HEK293 (cell line): ENCODE data around the gene INAVA.

Experiments
- CTCF ChIA-PET: fragments of 350-600 bp; formaldehyde crosslinking; extraction: SDS; loops from one replicate; lab custom pipeline; 2021; ENCODE audit warnings: antibody characterized with exemption; lab: Yijun Ruan, JAX
- POLR2A ChIA-PET: fragments of 300-600 bp; formaldehyde crosslinking; extraction: SDS; loops from one replicate; lab custom pipeline; 2020; ENCODE audit warnings: antibody characterized with exemption, inconsistent platforms; lab: Yijun Ruan, JAX
- H3K27ac ChIP-seq: fragments of 200-500 bp; sonication (Bioruptor generic); 2 replicates; pipeline ENCODE4 v1.5.1; 2014; ENCODE audit warnings: low read depth, low read length, control low read depth, inconsistent platforms; ENCODE audit errors: extremely low read depth
- H3K36me3 ChIP-seq, 2 experiments: fragments of 200-500 bp in 1 of 2; sonication (Bioruptor generic) in 1 of 2; 1 replicate in 1 of 2; 2 replicates in 1 of 2; pipeline ENCODE4 v1.5.1; 2014 to 2017; ENCODE audit warnings: inconsistent platforms in 2 of 2, low read length in 2 of 2; ENCODE audit not compliant: control insufficient read depth in 2 of 2, insufficient read depth in 1 of 2
- H3K4me1 ChIP-seq: fragments of 200-500 bp; sonication (Bioruptor generic); 2 replicates; pipeline ENCODE4 v1.5.1; 2014; ENCODE audit warnings: mild to moderate bottlenecking, low read length, inconsistent platforms; ENCODE audit not compliant: control insufficient read depth, insufficient read depth
- H3K4me3 ChIP-seq: 2 replicates; pipeline ENCODE4 v1.5.1; 2011; ENCODE audit warnings: low read depth, mild to moderate bottlenecking, control low read depth, low read length, moderate library complexity
- H3K9me3 ChIP-seq: fragments of 200-500 bp; sonication (Bioruptor generic); 2 replicates; pipeline ENCODE4 v1.5.1; 2014; ENCODE audit warnings: low read depth, low read length, inconsistent platforms; ENCODE audit not compliant: control insufficient read depth, insufficient read depth
- GLI2 ChIP-seq: fragments of 450-650 bp; formaldehyde crosslinking; IDR thresholded peaks from 2 replicates; pipeline ENCODE4; 2017; ENCODE audit warnings: missing biosample characterization, missing genetic modification characterization, low read depth, borderline replicate concordance
- SETDB1 ChIP-seq: IDR thresholded peaks from one replicate; pipeline ENCODE4 v1.6.1; 2017; ENCODE audit warnings: mild to moderate bottlenecking, low read length, moderate library complexity, mixed read lengths; ENCODE audit not compliant: insufficient read length
- TRIM28 ChIP-seq: IDR thresholded peaks from 2 replicates; pipeline ENCODE4 v1.6.1; 2011; ENCODE audit warnings: low read length, control low read depth, borderline replicate concordance
- ZBTB17 ChIP-seq: fragments of 450-650 bp; formaldehyde crosslinking; IDR thresholded peaks from 2 replicates; pipeline ENCODE4 v1.5.1; 2016; ENCODE audit warnings: missing biosample characterization, missing genetic modification characterization
- ZFP3 ChIP-seq: fragments of 450-650 bp; formaldehyde crosslinking; IDR thresholded peaks from 2 replicates; pipeline ENCODE4 v1.5.1; 2016; ENCODE audit warnings: low read depth, missing biosample characterization, missing genetic modification characterization
- ZNF16 ChIP-seq: fragments of 450-650 bp; formaldehyde crosslinking; IDR thresholded peaks from 2 replicates; pipeline ENCODE4 v1.5.1; 2016; ENCODE audit warnings: low read depth, missing biosample characterization, missing genetic modification characterization
- ZNF214 ChIP-seq: fragments of 450-650 bp; formaldehyde crosslinking; IDR thresholded peaks from 2 replicates; pipeline ENCODE4 v1.5.1; 2017; ENCODE audit warnings: missing biosample characterization, mild to moderate bottlenecking, missing genetic modification characterization, borderline replicate concordance
- ZNF510 ChIP-seq: fragments of 450-650 bp; formaldehyde crosslinking; IDR thresholded peaks from 2 replicates; pipeline ENCODE4 v1.5.1; 2018; ENCODE audit warnings: mild to moderate bottlenecking, missing genetic modification characterization, missing biosample characterization; ENCODE audit not compliant: insufficient replicate concordance
- ZNF585B ChIP-seq: fragments of 450-650 bp; formaldehyde crosslinking; IDR thresholded peaks from 2 replicates; pipeline ENCODE4 v1.5.1; 2016; ENCODE audit warnings: missing biosample characterization, missing genetic modification characterization
- ZNF610 ChIP-seq: fragments of 450-650 bp; formaldehyde crosslinking; IDR thresholded peaks from 2 replicates; pipeline ENCODE4 v1.5.1; 2016; ENCODE audit warnings: missing biosample characterization, missing genetic modification characterization, borderline replicate concordance
- ZNF791 ChIP-seq: fragments of 450-650 bp; formaldehyde crosslinking; IDR thresholded peaks from 2 replicates; pipeline ENCODE4 v1.5.1; 2016; ENCODE audit warnings: missing biosample characterization, missing genetic modification characterization
- TF ChIP-seq, protein P1 (sequence below): fragments of 450-650 bp; formaldehyde crosslinking; IDR thresholded peaks from 2 replicates; pipeline ENCODE4 v1.5.1; 2017; ENCODE audit warnings: missing biosample characterization, missing genetic modification characterization
- TF ChIP-seq, protein P2 (sequence below): fragments of 450-650 bp; formaldehyde crosslinking; IDR thresholded peaks from 2 replicates; pipeline ENCODE4 v1.5.1; 2016; ENCODE audit warnings: missing biosample characterization, missing genetic modification characterization
- TF ChIP-seq, protein P3 (sequence below): fragments of 450-650 bp; formaldehyde crosslinking; IDR thresholded peaks from 2 replicates; pipeline ENCODE4 v1.5.1; 2016; ENCODE audit warnings: missing biosample characterization, missing genetic modification characterization

INAVA gene

GRCh38 chr1:200938955-200939354, 44.3 kb downstream of the INAVA start:
- POLR2A ChIA-PET = interaction anchor here (0.7 kb wide), 1 partner anchor 73 kb away, joined by 7 read pairs; no protein-coding TSS in a partner anchor
- Histone ChIP-seq H3K36me3 (no peaks in the 10 kb centered on the region), H3K9me3 (no peaks in the 10 kb centered on the region), H3K4me1 (no peaks in the 10 kb centered on the region), H3K4me3 (no peak overlapping the region), H3K27ac (no peak overlapping the region)
- TF ChIP-seq GLI2 (tag by site-specific recombination) (no peak), ZNF510 (tag by site-specific recombination) (no peak)
- CTCF ChIA-PET = interaction anchor here (0.6 kb wide), 1 partner anchor 220 kb away, joined by 3 read pairs; no protein-coding TSS in a partner anchor

- TF ChIP-seq, protein P1, sequence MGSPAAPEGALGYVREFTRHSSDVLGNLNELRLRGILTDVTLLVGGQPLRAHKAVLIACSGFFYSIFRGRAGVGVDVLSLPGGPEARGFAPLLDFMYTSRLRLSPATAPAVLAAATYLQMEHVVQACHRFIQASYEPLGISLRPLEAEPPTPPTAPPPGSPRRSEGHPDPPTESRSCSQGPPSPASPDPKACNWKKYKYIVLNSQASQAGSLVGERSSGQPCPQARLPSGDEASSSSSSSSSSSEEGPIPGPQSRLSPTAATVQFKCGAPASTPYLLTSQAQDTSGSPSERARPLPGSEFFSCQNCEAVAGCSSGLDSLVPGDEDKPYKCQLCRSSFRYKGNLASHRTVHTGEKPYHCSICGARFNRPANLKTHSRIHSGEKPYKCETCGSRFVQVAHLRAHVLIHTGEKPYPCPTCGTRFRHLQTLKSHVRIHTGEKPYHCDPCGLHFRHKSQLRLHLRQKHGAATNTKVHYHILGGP (tag by site-specific recombination) = no peak
- TF ChIP-seq ZFP3 (tag by site-specific recombination) = no peak
- TF ChIP-seq ZBTB17 (tag by site-specific recombination) = no peak
- no peak for TF ChIP-seq ZNF610
- TF ChIP-seq, protein P2, sequence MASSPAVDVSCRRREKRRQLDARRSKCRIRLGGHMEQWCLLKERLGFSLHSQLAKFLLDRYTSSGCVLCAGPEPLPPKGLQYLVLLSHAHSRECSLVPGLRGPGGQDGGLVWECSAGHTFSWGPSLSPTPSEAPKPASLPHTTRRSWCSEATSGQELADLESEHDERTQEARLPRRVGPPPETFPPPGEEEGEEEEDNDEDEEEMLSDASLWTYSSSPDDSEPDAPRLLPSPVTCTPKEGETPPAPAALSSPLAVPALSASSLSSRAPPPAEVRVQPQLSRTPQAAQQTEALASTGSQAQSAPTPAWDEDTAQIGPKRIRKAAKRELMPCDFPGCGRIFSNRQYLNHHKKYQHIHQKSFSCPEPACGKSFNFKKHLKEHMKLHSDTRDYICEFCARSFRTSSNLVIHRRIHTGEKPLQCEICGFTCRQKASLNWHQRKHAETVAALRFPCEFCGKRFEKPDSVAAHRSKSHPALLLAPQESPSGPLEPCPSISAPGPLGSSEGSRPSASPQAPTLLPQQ (tag by site-specific recombination) = no peak
- TF ChIP-seq, all 188 proteins: peak for 0
- POLR2A ChIA-PET = no interaction called here
- Histone ChIP-seq H3K27ac (no peak overlapping the region), H3K4me1 (no peaks in the 10 kb centered on the region), H3K36me3 (no peaks in the 10 kb centered on the region), H3K4me3 (no peak overlapping the region), H3K9me3 (no peaks in the 10 kb centered on the region)
- CTCF ChIA-PET = interaction anchor here (0.7 kb wide), 1 partner anchor 94 kb away, joined by 3 read pairs; no protein-coding TSS in a partner anchor
These were observed 50.4 kb downstream of the INAVA start for GRCh38 chr1:200945111-200945510.

- no peaks in the 10 kb centered on the region for H3K4me1 ChIP-seq
- POLR2A ChIA-PET = interaction anchor here (0.5 kb wide), 1 partner anchor 325 kb away, joined by 5 read pairs; no protein-coding TSS in a partner anchor
- CTCF ChIA-PET = interaction anchor here (0.6 to 0.7 kb wide), 2 partner anchors 25 to 102 kb away, joined by 3 to 4 read pairs; no protein-coding TSS in a partner anchor
- TF ChIP-seq ZNF791 (tag by site-specific recombination) (no peak), SETDB1 (peak; percentile 82), TRIM28 (peak; percentile 92; the same call in 1 of the 2 replicates), ZNF214 (tag by site-specific recombination) (peak; percentile 93), ZNF585B (tag by site-specific recombination) (peak; percentile 45; the same call in 1 of the 2 replicates), ZNF16 (tag by site-specific recombination) (no peak), ZNF610 (peak; percentile 65; the same call in 1 of the 2 replicates)
- TF ChIP-seq, protein P3, sequence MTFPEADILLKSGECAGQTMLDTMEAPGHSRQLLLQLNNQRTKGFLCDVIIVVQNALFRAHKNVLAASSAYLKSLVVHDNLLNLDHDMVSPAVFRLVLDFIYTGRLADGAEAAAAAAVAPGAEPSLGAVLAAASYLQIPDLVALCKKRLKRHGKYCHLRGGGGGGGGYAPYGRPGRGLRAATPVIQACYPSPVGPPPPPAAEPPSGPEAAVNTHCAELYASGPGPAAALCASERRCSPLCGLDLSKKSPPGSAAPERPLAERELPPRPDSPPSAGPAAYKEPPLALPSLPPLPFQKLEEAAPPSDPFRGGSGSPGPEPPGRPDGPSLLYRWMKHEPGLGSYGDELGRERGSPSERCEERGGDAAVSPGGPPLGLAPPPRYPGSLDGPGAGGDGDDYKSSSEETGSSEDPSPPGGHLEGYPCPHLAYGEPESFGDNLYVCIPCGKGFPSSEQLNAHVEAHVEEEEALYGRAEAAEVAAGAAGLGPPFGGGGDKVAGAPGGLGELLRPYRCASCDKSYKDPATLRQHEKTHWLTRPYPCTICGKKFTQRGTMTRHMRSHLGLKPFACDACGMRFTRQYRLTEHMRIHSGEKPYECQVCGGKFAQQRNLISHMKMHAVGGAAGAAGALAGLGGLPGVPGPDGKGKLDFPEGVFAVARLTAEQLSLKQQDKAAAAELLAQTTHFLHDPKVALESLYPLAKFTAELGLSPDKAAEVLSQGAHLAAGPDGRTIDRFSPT (tag by site-specific recombination) = no peak
- TF ChIP-seq, all 188 proteins: peak for 5
- H3K9me3 ChIP-seq = no peaks in the 10 kb centered on the region
- no peak overlapping the region for H3K27ac ChIP-seq
- H3K36me3 ChIP-seq = no peaks in the 10 kb centered on the region
- H3K4me3 ChIP-seq = no peak overlapping the region
These were observed 52.4 kb downstream of the INAVA start for GRCh38 chr1:200947059-200947566.
